Activated gamma-delta T cell treated with Interleukin-2 at 50 U/mL for 16 hours (primary cell): ENCODE data around the gene APOF.
A peak's percentile ranks its signal among the peaks of the same experiment; 100 is the strongest.
"Not testable (repeated sequence)": the region's sequence is repeated elsewhere in the genome, so short reads cannot be mapped to it uniquely, and the experiment has no call there.

Experiments used
- DNase-seq: peaks from one replicate; pipeline ENCODE4 v3.0.0-alpha.2; 2020

APOF gene

DNA sequence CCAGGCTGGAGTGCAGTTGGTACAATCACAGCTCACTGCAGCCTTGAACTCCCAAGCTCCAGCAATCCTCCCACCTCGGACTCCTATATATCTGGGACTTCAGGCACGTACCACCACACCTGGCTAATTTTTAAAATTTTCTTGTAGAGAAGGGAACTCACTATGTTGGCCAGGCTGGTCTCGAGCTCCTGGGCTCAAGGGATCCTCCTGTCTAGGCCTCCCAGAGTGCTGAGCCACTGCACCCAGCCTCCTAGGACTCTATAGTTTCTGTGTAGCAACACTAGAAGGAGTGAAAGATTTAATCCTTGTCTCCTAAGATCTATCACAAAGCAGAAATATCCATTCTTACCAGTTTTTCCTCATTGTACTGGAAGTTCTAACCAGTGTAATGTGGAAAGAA lies 4.3 kb upstream of the APOF start:
- no peak for DNase-seq

DNA sequence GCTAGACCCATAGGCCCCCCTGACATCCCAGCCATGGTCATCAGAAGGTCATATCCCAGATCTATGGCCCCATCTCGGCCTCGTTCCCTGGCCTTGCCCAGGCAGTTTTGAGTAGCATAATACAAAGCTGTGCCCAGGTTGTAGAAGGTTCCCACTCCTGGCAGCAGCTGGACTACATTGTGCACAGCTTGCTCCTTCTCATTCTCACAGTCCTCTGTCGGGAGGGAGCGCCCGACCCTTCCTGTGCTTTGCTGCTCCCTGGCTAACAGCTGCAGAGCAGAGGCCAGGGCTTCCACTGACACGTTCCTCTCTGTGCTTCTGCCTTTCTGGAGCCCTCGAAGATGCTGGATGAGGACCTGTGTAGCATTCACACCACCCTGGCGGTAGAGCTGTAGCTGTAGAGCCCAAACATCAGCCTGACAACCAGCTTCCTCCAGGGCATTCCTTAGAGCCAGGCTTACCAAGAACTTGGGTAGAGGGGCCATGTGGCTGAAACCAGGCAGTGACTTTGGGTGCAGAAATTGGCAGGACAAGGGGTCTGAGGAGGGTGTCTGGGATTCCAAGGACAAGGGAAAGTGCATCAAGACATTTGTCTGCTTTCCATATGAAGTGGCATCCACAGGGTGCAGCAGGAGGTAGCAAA lies 1.0 kb downstream of the APOF start:
- no peak for DNase-seq

GRCh38 chr12:56359851-56360767 lies 2.5 kb downstream of the APOF start, which contains the start of gene STAT2:
Gene STAT2, minus strand, starts transcription at chr12:56360107. Its CDS starts 3,536 bp downstream, at chr12:56356571.
- peak; percentile 99 for DNase-seq

DNA sequence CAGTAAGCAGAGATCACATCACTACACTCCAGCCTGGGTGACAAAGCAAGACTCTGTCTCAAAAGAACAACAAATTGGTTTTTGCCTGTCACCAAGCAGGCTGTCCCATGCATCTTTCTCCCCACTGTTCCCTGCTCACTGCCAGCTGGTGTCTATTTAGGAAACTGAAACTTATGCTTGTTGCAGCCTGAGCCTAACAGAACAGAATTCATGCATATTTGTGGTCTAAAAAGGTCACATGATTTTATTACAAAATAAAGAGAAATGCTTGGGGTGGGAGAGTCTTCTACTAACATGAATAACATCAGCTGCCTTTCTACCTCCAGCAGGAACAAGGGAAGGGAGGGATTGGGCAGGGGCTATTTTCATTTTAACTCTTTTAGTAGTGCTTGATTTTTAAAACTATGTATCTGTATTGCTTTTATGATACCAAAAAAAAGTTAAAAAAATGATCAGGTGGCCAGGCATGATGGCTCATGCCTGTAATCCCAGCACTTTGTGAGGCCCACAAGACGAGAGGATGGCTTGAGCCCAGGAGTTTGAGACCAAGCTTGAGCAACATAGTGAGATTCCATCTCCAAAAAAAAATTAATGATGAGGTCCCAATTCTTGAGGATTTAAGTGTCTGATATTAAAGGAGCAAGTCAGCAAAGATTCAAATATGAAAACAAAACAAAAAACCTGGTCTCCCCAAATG lies 3.7 kb downstream of the APOF start:
- no peak for DNase-seq

DNA sequence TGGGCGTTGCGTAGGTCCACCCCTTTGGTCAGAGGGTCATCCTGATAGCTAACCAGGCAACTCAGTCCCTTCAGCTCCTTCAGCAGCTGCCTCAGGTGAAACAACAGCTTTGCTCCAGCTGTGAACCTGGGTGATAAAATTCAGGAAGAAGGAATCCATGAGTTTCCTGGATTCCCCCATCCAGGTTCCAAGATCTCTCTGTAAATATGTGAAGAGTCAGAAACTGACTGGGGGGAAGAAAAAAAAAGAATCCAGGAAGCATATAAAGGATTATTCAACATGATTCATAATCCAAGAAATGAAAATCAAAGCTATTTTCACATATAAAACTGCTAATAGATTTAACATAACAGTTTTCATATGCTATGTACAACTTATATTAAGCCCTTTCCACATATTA lies 11.3 kb downstream of the APOF start:
- no peak for DNase-seq

GRCh38 chr12:56350662-56351061 lies 12.0 kb downstream of the APOF start:
- DNase-seq, result no peak

GRCh38 chr12:56348776-56349175 lies 13.9 kb downstream of the APOF start:
- no peak for DNase-seq

- not testable (repeated sequence) for DNase-seq
These were observed 15.4 kb downstream of the APOF start for GRCh38 chr12:56347255-56347654.

DNA sequence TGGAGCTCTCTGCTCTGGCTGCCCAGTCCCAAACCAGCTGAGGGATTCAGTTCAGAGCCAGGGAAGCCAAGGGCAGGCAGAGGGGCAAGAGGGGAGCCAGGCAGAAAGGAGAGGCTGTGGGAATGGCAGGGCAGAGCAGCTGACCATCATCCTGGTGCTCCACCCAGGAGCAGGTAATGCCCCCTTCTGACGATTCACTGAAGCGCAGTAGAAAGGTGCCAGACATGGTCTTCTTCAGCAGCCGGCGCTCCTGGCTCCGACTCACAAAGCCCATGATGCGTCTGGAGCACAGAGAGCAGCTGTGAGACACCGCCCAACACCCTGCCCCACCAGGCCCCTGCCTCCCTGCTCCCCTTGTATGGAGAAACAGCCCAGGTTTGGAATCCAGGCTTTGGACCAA lies 16.0 kb downstream of the APOF start:
- DNase-seq, result peak; percentile 8

DNA sequence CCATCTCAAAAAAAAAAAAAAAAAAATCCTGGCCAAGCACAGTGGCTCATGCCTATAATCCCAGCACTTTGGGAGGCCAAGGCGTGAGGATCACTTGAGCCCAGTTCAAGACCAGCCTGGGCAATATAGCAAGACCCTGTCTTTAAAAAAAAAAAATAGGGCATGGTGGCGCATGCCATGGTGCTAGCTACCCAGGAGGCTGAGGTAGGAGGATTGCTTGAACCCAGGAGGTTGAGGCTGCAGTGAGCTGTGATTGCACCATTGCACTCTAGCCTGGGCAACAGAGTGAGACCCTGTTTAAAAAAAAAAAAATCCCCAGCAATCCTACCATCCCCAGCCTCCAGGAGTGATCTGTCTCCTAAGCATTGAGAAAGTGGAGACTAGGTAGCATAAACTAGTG lies 20.4 kb downstream of the APOF start:
- DNase-seq, result not testable (repeated sequence)

- no peak for DNase-seq
These were observed 21.0 kb downstream of the APOF start for GRCh38 chr12:56341616-56342015.

DNA sequence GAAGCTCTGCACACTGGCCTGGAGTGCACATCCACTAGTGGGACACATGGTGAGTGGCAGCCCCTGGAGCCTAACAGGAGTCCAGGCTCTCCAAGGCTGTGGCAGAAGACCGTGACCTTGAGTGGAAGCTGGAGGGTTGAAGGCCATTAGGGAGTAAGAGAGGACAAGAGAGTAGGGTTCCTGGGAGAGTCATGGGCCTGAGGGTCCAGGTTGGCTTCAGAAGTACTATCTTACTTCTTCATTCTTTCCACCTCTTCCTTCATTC lies 23.6 kb downstream of the APOF start:
- no peak for DNase-seq

DNA sequence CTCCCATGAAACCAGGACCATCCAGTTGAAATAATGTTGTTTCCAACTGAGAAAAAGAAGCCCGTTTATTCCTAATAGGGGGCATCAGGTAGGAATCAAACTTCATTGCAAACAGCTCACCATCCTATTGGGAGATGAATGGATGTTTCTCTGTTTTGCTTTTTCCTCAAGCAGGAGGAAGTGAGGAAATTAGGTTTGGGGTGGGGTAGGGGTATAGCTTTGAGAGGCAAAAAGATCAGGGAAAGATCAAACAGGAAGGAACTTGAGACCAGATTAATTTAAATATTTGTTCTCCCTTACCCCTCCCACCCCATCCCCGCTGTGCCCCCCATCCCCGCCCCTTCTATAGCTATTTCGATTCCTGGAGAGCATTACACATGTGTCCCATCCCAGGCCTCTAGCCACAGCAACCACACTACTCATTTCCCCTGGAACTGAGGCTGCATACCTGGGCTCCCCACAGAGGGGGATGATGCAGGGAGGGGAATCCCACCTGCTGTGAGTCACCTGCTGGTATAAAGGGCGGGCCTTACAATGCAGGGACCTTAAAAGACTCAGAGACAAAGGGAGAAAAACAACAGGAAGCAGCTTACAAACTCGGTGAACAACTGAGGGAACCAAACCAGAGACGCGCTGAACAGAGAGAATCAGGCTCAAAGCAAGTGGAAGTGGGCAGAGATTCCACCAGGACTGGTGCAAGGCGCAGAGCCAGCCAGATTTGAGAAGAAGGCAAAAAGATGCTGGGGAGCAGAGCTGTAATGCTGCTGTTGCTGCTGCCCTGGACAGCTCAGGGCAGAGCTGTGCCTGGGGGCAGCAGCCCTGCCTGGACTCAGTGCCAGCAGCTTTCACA lies 24.1 kb downstream of the APOF start, which contains the start of gene IL23A:
TSS of gene IL23A (plus strand) at position 577 of the 850 bp plus-strand sequence. CDS start at position 738, 161 bp downstream.
- peak; percentile 79 for DNase-seq

DNA sequence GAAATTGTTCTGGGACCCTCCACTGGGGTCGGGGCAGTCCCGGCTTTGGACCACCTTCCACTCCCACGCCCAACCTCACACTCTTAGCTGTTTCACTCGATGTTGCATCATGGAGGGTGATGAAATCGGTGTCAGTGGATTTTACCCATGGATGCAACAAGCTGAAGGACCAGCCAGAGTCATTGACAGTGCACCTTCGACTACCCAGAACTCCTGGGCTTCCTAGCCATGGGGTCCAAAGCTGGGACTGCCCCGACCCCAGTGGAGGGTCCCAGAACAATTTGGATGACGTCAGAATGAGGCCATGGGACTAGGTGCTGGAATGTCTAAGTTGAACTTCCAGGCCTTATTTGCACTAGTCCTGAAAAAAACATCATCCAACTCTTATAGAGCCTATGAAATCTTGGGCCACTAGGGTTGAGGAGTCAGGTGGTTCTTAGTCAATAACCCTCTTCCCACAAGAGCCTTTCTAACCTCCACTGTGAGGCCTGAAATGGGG lies 24.9 kb downstream of the APOF start:
- no peak for DNase-seq

GRCh38 chr12:56336361-56337167 lies 26.1 kb downstream of the APOF start:
- DNase-seq, result no peak

DNA sequence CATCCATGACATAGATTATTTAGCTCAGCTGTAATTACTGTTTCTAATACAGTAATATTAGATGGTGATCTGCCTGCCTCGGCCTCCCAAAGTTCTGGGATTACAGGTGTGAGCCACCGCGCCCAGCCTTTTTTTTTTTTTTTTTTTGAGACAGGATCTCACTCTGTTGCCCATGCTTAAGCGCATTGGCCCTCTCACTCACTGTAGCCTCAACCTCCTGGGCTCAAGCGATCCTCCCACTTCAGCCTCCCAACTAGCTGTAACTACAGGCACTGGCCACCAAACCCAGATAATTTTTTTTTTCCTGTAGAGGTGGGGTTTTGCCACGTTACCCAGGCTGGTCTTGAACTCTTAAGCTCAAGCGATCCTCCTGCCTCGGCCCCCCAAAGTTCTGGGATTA lies 27.1 kb downstream of the APOF start:
- DNase-seq, result not testable (repeated sequence)

DNA sequence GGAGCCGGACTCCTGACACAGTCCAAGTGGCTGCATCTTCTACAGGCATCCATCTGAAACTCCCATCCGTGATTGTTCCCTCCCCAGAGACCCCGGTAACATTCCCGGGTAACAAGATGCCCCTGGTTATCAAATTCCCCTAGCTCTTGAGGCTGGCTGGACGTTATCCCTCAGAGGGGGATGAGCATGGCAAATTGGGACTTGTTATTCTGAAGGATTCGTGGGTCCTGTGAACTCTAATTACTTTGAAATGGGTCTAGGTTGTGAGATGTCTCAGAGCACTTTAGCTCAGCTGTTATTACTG lies 28.2 kb downstream of the APOF start:
- no peak for DNase-seq

DNA sequence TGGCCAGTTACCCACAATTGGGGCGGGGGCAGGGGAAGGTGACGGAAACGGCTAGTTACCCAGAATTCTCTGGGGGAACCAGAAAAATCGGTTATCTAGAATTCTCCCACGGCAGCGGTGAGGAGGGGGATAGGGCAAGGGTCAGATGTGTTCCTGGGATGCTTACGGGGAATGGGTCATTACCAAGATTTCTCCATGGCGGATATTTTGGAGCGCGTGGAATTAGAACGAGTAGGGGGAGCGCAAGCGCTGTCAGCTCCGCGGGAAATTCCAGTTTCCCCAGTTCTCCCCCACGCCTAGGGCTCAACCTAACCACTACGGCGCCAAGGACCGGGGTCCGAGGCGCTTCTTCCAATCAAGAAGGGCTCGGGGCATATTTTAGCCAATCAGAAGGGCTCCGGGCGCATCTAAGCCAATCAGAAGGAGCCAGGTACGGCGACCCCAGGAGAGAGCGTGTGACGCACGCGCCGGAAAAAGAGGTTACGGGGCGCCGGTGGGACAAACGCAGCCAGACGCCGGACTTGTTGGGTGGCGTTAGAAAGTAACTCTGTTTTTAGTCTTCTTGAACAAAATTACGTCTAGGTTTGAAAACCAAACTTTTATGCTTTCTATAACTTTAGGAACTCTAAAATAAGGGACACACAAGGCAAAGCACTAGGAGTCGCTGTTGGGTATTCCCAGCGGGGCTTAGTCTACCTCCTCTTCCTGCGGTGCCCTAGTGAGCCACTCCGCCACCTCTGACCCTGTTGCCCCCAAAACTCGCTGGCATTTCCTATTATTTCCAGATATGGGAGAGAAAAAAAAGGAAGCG lies 28.8 kb downstream of the APOF start, which contains the start of gene PAN2:
TSS of gene PAN2 (minus strand) at position 322 of the 811 bp plus-strand sequence. CDS start 906 bp downstream, outside the sequence.
- DNase-seq, result peak; percentile 90

DNA sequence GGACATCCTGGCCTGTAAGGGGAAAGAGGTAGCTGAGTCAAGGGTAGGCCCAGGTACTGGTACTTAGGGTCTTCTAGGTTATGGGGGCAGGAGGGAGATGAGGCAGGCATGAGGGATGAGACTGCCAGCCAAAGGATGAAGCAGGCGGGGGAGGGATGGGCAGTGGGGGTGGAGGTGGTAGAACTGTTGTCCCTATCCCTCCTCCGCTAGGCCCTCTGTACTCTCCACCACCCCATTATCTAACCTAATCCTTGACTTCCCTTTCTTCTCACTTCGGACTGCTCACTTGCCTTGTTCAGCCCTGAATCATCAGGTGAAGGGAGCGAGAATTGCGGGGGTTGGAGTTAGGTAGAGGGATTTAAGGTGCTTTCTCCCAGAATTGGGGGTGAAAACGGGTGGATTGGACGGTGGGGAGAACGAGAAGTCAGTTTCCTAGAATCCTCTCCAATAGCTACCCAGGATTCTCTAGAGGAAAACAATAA lies 29.4 kb downstream of the APOF start:
- no peak for DNase-seq

DNA sequence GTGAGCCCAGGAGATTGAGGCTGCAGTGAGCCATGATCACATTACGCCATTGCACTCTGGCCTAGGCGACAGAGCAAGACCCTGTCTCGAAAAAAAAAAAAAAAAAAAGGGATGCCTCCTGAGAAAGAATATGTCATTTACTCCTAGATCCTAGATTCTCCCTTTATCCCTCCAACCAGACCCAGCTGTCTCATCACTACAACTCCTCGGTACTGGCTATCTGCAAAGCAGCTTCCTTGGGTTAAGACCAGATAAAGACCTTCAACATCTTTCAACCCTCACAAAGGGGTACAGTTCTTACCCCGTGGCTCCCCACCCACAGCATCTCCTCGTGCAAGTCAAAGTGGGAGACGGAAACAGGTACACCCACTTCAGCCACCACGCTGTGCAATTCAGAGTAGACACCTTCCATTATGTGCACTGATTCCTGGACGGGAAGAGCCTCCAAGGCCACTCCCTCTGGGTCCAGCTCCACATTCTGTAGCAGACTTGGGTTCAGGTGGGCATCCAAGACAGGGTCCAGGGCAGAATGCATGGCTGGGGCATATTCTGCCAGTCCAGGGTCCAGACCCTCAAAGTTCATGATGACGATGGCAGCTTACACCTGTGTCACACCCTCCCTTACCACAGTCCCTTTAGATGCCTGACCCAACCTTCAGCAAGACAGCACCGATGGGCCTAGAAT lies 30.0 kb downstream of the APOF start:
- DNase-seq, result no peak
